Measurements from ENCODE around the gene UBXN11.

UBXN11 gene, protein sequence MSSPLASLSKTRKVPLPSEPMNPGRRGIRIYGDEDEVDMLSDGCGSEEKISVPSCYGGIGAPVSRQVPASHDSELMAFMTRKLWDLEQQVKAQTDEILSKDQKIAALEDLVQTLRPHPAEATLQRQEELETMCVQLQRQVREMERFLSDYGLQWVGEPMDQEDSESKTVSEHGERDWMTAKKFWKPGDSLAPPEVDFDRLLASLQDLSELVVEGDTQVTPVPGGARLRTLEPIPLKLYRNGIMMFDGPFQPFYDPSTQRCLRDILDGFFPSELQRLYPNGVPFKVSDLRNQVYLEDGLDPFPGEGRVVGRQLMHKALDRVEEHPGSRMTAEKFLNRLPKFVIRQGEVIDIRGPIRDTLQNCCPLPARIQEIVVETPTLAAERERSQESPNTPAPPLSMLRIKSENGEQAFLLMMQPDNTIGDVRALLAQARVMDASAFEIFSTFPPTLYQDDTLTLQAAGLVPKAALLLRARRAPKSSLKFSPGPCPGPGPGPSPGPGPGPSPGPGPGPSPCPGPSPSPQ

DNA sequence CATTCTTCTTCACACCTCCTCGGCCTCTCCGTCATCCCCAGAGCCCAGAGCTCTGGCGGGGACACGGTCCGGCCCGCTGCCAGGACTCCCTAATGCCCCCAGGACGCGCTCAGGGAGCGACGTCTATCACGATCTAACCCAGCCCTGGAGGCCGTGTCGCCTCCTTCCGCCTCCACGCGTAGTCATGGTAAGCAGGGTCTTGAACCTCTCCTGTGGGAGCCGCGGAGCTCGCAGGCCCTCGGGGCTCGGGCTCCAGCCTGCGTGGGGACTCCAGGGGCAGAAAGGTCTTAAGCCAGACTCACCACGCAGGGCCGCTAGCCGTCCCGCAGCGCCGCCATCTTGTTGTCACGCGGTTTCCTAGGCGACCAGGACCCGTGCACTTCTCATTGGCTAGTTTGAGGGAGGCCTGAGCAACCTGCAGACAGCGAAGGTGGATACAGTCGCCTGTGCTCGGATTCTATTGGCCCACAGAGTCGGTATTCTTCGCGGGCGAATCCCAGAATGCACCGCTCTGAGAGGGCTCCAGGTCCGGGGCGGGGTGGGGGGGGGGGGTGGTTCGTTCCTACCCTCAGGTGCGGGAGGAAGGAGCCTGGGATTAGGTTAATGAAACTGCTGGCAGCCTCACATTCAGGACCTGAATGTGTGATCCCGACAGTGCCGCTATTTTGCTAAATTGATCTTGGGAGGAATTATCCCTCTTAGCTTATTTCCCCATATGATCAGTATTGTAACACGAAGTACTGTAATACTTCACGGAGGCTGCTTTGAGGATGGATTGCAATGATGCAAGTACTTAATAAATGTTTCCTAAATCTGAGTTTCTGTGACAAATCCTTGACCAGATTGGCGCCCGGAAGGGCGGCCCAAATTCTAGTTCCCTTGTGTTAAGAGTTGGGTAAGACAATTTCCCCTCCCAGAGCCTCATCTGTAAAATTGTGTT is at the start of gene UBXN11:
Gene UBXN11 (minus strand): TSS at position 347 of the 940 bp plus-strand sequence. CDS start 3,753 bp downstream, outside the sequence.
- Histone ChIP-seq H3K36me3 (ENCODE audit: control insufficient read depth, insufficient read depth, low read length) (no peaks in the 10 kb centered on the region), H3K9ac (ENCODE audit: low read length) (peak within 1 kb of the TSS; percentile 73), H3K9me3 (ENCODE audit: control insufficient read depth, low read length) (no peaks in the 10 kb centered on the region), H3K4me3 (ENCODE audit: low read length) (peak within 1 kb of the TSS; percentile 77), H3K27me3 (ENCODE audit: control insufficient read depth, insufficient read depth, low read length) (no peaks in the 10 kb centered on the region), H3K4me1 (ENCODE audit: control insufficient read depth, insufficient read depth, low read length) (peaks cover 11% of the 10 kb centered on the region)

DNA sequence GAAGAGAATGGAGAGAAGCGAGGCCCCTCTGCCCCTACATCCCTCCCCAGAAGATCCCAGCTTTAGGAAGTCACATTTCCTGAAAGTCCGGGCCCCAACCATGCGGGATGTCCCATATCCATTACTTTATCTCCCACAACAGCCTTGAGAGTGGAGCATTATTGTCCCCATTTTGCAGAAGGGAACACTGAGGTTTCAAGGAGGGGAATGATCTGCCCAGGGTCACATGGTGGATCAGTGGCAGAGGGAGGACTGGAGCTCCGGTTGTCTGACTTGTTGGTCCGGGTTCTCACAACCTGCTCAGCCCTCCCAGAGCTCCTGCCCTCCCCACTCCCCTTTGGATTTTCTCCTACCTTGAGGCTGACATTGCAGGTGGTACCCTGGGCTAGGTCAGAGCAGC is 49.7 kb upstream of the UBXN11 start:
- H3K9ac ChIP-seq (ENCODE audit: low read length) = no peak overlapping the region
- H3K27me3 ChIP-seq (ENCODE audit: control insufficient read depth, insufficient read depth, low read length) = peaks cover 18% of the 10 kb centered on the region

DNA sequence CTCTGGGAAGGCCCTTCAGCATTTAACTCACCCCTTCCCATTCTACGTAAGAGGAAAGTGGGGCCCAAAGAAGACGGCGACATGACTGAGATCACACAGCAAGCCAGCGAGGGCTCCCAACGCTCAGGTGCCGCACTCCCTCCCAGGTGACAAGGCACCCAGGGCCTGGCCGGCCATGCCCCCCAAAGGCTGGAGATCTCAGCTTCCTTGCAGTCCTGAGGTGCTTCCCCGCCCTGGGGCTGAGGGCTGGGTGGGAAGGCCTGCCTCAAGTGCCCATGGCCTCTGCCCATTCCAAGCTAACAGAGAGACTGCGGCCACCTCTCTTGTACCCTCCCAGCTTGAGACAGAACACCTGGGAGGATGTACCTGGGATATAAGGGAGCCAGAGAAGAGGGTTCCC is 48.5 kb upstream of the UBXN11 start:
- H3K9me3 ChIP-seq (ENCODE audit: control insufficient read depth, low read length) = no peaks in the 10 kb centered on the region
- peaks cover 79% of the 10 kb centered on the region for H3K4me1 ChIP-seq (ENCODE audit: control insufficient read depth, insufficient read depth, low read length)
- H3K9ac ChIP-seq (ENCODE audit: low read length) = no peak overlapping the region
- H3K4me3 ChIP-seq (ENCODE audit: low read length) = no peak overlapping the region
- peaks cover 7% of the 10 kb centered on the region for H3K27me3 ChIP-seq (ENCODE audit: control insufficient read depth, insufficient read depth, low read length)
- H3K36me3 ChIP-seq (ENCODE audit: control insufficient read depth, insufficient read depth, low read length) = no peaks in the 10 kb centered on the region

More for the DNA sequence above, 49.7 kb upstream of the UBXN11 start:
- no peaks in the 10 kb centered on the region for H3K36me3 ChIP-seq (ENCODE audit: control insufficient read depth, insufficient read depth, low read length)
- H3K9me3 ChIP-seq (ENCODE audit: control insufficient read depth, low read length) = no peaks in the 10 kb centered on the region
- H3K4me1 ChIP-seq (ENCODE audit: control insufficient read depth, insufficient read depth, low read length) = peaks cover 81% of the 10 kb centered on the region
- H3K4me3 ChIP-seq (ENCODE audit: low read length) = no peak overlapping the region

DNA sequence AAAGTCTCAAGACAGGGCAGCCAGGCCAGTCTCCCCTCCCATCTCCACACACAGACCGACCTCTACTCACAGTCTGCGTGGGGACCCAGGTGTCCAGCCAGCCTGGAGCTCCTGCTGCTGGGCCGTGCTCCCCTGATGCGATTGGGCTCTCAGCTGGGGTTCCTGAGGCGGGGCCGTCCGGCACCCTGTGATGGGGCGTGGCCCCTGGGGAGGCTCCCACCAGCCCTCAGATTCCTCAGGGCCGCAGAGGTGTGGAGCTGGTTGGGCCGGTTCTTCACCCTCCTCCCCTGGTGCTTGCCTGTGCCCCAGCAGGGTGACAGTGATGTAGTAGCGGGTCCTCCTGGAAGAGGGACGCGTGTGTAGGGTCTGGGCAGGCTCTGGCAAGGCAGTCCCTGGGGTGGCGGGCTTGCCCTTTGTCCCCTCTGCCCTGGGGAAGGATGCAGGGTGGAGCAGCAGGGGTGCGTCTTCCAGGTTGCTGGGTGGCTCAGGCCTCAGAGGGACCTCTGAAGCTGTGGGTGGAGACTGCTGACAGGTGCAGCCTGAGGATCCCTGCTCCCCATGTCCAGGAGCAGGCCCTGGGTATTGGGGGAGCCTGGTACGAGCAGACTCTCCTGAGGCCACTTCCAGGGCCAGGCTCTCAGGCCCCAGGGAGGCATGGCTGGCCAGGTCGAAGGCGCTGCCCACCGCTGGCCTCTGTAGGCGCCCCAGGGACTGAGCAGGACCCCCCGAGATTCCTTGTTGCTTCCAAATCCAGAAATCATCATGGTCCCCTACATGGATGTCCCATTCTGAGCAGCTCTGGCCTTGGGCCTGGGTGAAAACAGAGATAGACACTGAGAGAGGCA is 47.8 kb upstream of the UBXN11 start, which contains the start of gene CRYBG2:
Gene CRYBG2 (minus strand): TSS at position 155 of the 845 bp plus-strand sequence. CDS start 7,473 bp downstream, outside the sequence.
- Histone ChIP-seq H3K36me3 (ENCODE audit: control insufficient read depth, insufficient read depth, low read length) (no peaks in the 10 kb centered on the region), H3K9me3 (ENCODE audit: control insufficient read depth, low read length) (no peaks in the 10 kb centered on the region), H3K4me3 (ENCODE audit: low read length) (no peak within 1 kb of the TSS), H3K4me1 (ENCODE audit: control insufficient read depth, insufficient read depth, low read length) (peaks cover 71% of the 10 kb centered on the region), H3K27me3 (ENCODE audit: control insufficient read depth, insufficient read depth, low read length) (no peaks in the 10 kb centered on the region), H3K9ac (ENCODE audit: low read length) (peak within 1 kb of the TSS; percentile 19)

DNA sequence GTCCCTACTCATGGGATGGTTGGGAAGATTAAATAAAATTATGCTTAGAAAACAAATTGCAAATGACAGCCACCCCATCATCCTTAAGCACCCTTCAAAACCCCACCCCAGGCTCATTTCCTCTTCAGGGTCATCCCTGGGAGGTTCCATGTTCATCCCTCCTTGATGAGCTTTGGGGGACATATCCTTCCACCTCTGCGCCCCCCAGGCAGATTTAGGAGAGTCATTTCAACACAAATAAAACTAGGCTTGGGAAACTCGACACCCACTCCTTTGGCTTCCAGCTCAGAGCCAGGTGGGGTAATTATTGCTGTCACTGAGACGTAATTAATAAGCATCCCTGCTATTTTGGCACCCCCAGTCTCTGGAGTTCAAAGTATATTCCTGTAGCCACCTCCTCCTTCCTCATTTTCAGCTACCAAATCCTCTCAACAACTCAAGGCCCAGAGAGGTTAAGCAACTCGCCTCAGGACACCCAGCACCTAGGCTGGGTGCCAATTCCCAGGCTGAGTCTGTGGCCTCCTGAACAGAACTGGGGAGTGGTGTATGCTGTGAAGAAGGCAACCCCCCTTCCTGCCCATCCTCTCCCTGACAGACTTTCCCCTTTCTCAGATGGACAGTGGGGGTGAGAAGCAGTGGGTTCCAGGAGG is 46.9 kb upstream of the UBXN11 start:
- Histone ChIP-seq H3K27me3 (ENCODE audit: control insufficient read depth, insufficient read depth, low read length) (no peaks in the 10 kb centered on the region), H3K4me3 (ENCODE audit: low read length) (no peak overlapping the region), H3K36me3 (ENCODE audit: control insufficient read depth, insufficient read depth, low read length) (no peaks in the 10 kb centered on the region), H3K4me1 (ENCODE audit: control insufficient read depth, insufficient read depth, low read length) (peaks cover 63% of the 10 kb centered on the region), H3K9ac (ENCODE audit: low read length) (peak overlapping the region; percentile 19), H3K9me3 (ENCODE audit: control insufficient read depth, low read length) (no peaks in the 10 kb centered on the region)

DNA sequence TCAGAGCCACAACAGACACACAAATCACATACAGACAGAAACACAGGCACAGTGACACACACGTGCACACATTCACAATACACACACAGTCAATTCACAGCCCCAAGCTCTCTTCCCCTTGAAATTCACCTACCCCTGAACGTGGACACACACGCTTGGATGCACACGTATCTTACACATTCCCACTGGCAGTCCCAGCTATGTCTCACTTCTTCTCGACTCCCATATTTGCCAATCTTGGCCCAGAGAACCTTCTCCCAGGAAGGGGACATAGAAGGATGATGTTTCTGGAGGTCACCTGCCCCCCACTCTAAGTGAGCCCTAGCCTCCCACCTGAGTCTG is 45.9 kb upstream of the UBXN11 start:
- Histone ChIP-seq H3K9me3 (ENCODE audit: control insufficient read depth, low read length) (no peaks in the 10 kb centered on the region), H3K27me3 (ENCODE audit: control insufficient read depth, insufficient read depth, low read length) (no peaks in the 10 kb centered on the region), H3K36me3 (ENCODE audit: control insufficient read depth, insufficient read depth, low read length) (no peaks in the 10 kb centered on the region), H3K4me1 (ENCODE audit: control insufficient read depth, insufficient read depth, low read length) (peaks cover 53% of the 10 kb centered on the region), H3K9ac (ENCODE audit: low read length) (no peak overlapping the region), H3K4me3 (ENCODE audit: low read length) (no peak overlapping the region)

DNA sequence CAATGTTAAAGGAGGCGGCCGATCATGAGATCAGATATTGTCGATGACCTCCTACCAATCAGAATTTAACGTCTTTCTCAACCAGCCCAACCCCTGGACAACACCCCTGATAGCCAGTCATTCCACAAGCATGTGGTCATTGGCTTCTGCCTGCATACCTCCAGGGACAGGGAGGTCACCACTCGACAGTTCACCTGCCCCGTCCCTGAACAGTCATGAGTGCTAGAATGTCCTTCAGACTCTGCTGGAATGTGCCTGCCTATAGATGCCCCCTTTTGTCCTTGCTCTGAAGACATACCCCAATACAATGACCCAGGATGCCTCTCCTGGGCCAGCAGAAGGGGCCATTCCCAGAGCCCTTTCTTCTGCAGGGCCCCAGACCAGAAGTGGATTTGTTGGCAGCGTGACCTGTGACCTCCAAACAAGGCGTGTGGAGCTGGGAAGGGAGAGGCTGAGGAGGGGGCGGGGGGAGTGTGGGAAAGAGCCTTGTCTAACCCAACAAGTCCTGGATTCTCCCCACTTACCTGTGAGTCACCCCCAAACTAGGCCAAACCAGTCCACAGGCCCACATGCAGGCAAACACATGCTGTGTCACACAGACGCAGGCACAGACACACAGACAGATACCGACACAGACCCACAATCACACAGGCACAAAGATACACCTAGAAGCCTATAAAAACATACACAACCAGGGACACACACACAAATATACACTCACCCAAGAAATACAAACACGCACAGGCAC is 45.3 kb upstream of the UBXN11 start:
- no peak overlapping the region for H3K9ac ChIP-seq (ENCODE audit: low read length)
- H3K4me3 ChIP-seq (ENCODE audit: low read length) = no peak overlapping the region
- no peaks in the 10 kb centered on the region for H3K27me3 ChIP-seq (ENCODE audit: control insufficient read depth, insufficient read depth, low read length)
- peaks cover 47% of the 10 kb centered on the region for H3K4me1 ChIP-seq (ENCODE audit: control insufficient read depth, insufficient read depth, low read length)
- no peaks in the 10 kb centered on the region for H3K36me3 ChIP-seq (ENCODE audit: control insufficient read depth, insufficient read depth, low read length)
- no peaks in the 10 kb centered on the region for H3K9me3 ChIP-seq (ENCODE audit: control insufficient read depth, low read length)

DNA sequence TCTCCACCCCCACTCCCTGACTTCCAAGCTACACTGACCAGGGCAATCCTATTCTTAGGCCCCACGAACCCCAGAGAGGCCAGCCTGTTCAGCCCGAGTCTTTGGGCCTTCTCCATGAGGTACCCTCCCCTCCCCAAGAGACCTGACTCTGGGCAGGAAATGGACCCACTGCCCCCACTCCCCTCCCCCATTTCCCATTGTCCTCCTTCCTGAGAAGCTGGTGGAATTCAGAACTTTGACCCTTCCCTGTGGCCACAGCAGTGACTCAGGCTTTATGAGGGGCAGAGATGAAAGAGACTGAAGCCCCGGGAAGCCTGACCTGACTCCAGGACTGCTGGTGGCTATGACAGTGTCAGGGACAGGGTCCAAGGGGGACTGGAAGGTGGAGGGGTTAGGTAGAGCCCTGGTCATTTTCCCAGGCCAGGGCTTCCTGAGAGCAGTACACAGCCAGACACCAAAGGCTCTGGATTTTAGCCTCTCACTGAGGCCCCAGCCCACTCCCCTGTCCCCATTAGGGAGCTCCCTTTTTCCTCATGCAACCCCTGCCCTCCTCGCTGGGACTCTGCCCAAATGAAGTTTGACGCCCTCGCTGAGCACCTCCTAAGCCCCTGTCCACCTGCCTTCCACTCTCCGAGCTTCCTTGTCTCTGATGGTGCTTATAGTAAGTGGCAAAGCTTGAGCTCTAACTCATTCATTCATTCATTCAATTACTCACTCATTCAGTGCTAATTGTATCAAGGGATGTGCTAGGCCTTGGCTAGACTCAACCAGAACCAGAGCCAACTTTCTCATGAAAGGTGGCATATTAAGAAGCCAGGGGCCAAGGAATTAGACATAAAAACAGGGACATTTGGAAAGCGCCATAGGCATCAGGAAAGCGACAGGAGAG is 44.5 kb upstream of the UBXN11 start:
- no peak overlapping the region for H3K9ac ChIP-seq (ENCODE audit: low read length)
- H3K27me3 ChIP-seq (ENCODE audit: control insufficient read depth, insufficient read depth, low read length) = no peaks in the 10 kb centered on the region
- H3K4me1 ChIP-seq (ENCODE audit: control insufficient read depth, insufficient read depth, low read length) = peaks cover 39% of the 10 kb centered on the region
- no peaks in the 10 kb centered on the region for H3K9me3 ChIP-seq (ENCODE audit: control insufficient read depth, low read length)
- H3K4me3 ChIP-seq (ENCODE audit: low read length) = no peak overlapping the region
- H3K36me3 ChIP-seq (ENCODE audit: control insufficient read depth, insufficient read depth, low read length) = no peaks in the 10 kb centered on the region

DNA sequence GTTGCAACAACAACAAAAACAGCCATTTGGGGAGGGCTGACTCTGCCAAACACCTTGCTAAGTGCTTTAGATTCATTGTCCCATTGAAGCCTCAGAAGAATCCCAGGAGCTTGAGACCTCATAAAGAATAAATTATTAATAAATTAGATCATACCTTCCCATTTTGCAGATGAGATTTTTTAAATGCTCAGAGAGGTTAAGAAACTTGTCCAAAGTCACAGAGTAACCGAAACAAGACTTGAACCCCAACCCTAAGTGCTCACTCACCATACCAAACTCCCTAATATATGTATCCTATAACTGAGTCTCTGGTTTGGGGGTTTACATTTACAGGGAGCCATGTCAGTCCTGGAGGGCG is 43.9 kb upstream of the UBXN11 start:
- H3K36me3 ChIP-seq (ENCODE audit: control insufficient read depth, insufficient read depth, low read length) = no peaks in the 10 kb centered on the region
- H3K4me3 ChIP-seq (ENCODE audit: low read length) = no peak overlapping the region
- no peaks in the 10 kb centered on the region for H3K27me3 ChIP-seq (ENCODE audit: control insufficient read depth, insufficient read depth, low read length)
- H3K9ac ChIP-seq (ENCODE audit: low read length) = no peak overlapping the region
- no peaks in the 10 kb centered on the region for H3K9me3 ChIP-seq (ENCODE audit: control insufficient read depth, low read length)
- peaks cover 34% of the 10 kb centered on the region for H3K4me1 ChIP-seq (ENCODE audit: control insufficient read depth, insufficient read depth, low read length)

DNA sequence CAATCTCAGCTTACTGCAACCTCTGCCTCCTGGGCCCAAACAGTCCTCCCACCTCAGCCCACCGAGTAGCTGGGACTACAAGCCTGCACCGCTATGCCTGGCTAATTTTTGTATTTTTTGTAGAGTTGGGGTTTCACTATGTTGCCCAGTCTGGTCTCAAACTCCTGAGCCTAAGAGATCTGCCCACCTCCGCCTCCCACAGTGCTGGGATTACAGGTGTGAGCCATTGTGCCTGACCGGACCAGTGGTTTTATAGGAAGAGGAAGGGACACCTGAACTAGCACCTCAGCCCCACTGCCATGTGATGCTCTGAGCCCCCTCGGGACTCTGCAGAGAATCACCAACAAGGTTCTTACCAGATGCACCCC is 43.4 kb upstream of the UBXN11 start:
- Histone ChIP-seq H3K9me3 (ENCODE audit: control insufficient read depth, low read length) (no peaks in the 10 kb centered on the region), H3K27me3 (ENCODE audit: control insufficient read depth, insufficient read depth, low read length) (no peaks in the 10 kb centered on the region), H3K4me1 (ENCODE audit: control insufficient read depth, insufficient read depth, low read length) (peaks cover 34% of the 10 kb centered on the region), H3K9ac (ENCODE audit: low read length) (no peak overlapping the region), H3K4me3 (ENCODE audit: low read length) (no peak overlapping the region), H3K36me3 (ENCODE audit: control insufficient read depth, insufficient read depth, low read length) (no peaks in the 10 kb centered on the region)

All from mucosa of stomach (tissue), 1 donor.